GM12875 (cell line): Measurements from ENCODE around the gene FKBP1A.

Experiments used
- H3K4me3 ChIP-seq: one replicate; pipeline ENCODE4 v1.5.1; 2011; ENCODE audit warnings: low read depth, low read length, control low read depth
- CTCF ChIP-seq: IDR thresholded peaks from 2 replicates; pipeline ENCODE4 v1.5.1; 2011; ENCODE audit warnings: low read depth, mild to moderate bottlenecking, control low read depth, inconsistent platforms, low read length, moderate library complexity, borderline replicate concordance; ENCODE audit not compliant: insufficient read depth

FKBP1A gene

GRCh38 chr20:1323256-1323655, 69.6 kb downstream of the FKBP1A start:
- no peak overlapping the region for H3K4me3 ChIP-seq
- no peak for TF ChIP-seq CTCF

DNA sequence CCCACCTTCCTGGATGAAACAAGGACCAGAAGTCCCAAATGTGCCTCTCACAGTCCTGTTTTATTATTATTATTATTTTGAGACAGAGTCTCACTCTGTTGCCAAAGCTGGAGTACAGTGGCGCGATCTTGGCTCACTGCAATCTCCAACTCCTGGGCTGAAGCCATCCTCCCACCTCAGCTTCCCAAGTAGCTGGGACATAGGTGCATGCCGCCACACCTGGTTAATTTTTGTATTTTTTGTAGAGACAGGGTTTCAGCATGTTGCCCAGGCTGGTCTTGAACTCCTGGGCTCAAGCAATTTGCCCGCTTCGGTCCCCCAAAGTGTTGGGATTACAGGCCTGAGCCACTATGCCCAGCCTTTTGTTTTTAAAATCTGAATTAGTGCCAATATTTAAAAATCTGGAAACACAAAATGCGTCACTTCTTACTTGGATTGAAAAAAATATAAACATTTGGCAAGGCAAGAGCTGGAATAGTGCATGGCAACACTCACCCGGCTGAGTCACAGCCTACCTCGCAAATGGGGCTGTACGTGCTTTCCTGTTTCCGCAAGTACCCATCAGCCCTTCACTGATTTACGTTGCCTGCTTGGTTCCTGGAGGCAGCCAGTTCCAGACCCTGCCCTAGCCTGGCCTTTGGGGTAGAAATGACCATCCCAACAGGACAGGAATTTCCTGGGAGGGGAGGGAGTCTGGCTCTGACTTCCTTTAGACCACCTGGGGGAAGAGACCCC, 70.2 kb downstream of the FKBP1A start:
- no peak overlapping the region for H3K4me3 ChIP-seq

GRCh38 chr20:1321654-1321939, 71.3 kb downstream of the FKBP1A start:
- no peak for TF ChIP-seq CTCF
- H3K4me3 ChIP-seq, result no peak overlapping the region

More for the DNA sequence above, 70.2 kb downstream of the FKBP1A start:
- no peak for TF ChIP-seq CTCF

DNA sequence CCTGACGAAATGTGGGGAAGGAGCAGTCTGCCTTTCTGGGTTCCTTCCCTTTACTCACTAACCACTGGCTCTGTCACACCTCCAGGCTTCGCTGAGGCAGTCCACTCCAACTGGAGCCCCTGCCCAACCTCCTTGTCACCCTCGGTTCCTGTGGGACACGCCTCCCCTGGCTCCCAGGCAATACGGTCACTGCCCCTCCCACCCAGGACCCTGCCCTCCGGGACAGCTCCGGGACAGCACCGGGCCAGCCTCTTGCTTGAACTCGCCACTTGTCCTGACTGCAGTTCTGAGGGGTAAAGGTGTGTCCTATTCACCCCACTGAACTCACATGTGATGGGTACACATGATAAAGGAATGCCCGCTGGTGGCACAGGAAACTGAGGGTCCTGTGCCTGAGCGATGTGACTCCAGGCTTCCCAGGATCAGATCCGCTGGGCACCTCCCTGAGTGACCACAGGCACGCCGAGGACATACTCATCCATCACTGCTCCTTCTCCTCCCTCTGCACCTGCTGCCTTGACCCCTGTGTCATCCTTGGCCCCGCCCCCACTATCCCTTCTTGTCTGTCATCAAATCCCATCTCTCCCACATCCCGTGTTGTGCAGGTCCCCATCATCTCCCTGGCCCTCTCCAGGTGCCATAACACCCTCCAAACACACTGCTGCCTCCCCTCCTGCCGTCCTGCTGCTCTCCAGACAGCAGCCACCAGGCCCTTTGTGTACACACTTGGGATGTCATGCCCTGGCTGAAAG, 71.8 kb downstream of the FKBP1A start:
- no peak for TF ChIP-seq CTCF
- no peak overlapping the region for H3K4me3 ChIP-seq

DNA sequence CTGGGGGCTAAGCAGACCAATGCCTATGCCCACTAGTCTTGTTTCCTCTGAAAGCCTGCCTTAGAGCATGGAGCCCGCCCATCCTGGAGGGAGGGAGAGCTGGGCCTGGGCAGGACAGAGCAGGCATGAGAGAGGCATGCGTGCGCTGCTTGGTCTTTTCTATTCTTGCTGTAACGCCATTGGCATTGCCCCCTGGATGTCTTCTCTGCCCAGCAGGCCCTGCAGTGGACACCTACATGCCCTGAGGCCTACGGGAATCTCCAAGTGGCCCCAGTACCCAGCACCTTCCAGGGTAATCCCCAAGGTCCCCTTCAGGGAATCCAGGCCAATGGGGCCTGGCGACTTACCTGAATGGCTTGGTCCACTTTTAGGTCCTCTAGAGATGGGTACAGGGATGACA, 72.8 kb downstream of the FKBP1A start:
- H3K4me3 ChIP-seq, result no peak overlapping the region
- TF ChIP-seq CTCF, result no peak

DNA sequence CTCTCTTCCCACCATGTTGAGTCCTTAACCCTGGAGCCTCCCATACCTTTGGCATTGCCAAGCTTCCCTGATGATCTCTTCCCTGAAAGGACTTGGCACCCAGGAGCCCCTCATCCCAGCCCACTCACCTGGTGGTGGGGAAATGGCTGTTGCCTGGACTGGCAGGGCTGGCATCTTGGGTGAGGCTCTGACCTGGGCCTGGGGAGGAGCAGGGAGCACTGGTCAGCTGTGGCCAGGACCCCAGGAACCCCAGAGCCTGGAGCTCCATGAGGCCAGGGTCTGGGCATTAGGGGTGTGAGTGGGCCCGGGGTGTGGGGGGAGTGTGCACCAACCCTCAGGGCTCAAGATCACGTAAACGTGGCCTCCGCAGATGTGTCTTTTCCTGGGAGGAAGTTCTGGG, 73.4 kb downstream of the FKBP1A start:
- TF ChIP-seq CTCF, result no peak
- no peak overlapping the region for H3K4me3 ChIP-seq

- no peak for TF ChIP-seq CTCF
- H3K4me3 ChIP-seq, result no peak overlapping the region
Measured at GRCh38 chr20:1319051-1319450, 73.8 kb downstream of the FKBP1A start.
